ENCODE data around the gene CLN6.

GRCh38 chr15:68274201-68274848 is 44.8 kb upstream of the CLN6 start:
- TF ChIP-seq CTCF (IDR thresholded peaks at IDR 0.05) (no peak), POLR2A (IDR thresholded peaks at IDR 0.05) (no peak)

All from adrenal gland (tissue), 5 donors.